ENCODE measurements around the gene CXXC5. TPM values are rescaled to one million over a fixed set of nuclear protein-coding genes. Genes with fewer than 3 reads are reported as not detected.

CXXC5 gene
- polyA plus RNA-seq, 1 of the 3 experiments (the other 2 are of a cell fraction): 47.4 TPM

DNA sequence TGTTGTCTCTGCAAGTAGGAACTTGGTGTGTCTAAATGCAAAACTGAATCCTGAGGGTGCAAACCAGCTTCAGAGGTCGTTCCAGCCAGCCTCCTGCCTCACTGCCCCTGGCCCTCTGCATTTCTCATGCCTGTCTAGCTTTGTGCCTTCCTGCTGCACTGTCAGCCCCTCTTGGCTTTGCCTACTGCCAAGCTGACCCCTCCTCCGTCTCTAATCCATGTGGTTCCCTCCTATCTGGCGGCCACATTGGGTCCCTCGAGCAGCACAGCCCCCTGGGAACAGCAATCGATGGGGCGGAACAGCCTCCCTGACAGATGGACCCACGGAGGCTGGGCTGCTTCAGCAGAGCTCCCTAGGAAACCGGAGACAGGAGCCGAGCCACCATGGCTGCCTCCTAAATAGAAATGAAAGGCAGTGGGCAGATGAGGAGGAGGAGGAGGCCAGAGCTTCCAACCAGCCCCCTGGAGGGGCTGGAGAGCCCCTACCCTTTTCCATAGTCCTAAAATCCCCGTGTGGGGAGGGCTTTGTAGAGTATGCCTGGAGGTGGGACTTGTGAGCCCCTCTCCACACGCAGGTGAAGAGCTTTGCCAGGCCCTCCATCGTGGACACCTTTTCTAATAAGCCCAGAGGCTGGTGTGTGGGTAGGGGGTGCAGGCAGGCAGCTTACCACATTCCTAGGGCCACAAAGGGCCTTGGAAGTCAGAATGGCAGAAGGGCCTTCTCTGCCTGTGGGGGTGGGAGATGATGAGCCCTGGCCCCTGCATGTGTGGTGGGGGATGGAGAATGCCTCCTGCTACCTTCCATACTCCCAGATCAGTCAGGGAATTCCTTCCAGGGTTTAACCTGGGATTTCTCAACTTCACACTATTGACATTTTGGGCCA lies 9.2 kb upstream of the CXXC5 start:
- Histone ChIP-seq H3F3A (replicated peaks; ENCODE audit: insufficient read depth) (peaks cover 30% of the 10 kb centered on the region), H4K20me1 (ENCODE audit: insufficient read depth) (no peaks in the 10 kb centered on the region; the same call in 1 of the 2 replicates), H3K9ac (no peak overlapping the region), H3K9me3 (no peaks in the 10 kb centered on the region), H3K4me3 (ENCODE audit: low read depth in 2 of 2, low read length in 1 of 2) (no peak overlapping the region), H3K36me3 (replicated peaks in 1 of 2; ENCODE audit: control insufficient read depth in 1 of 2, insufficient read depth in 2 of 2, low read length in 1 of 2) (no peaks in the 10 kb centered on the region), H3K27me3 (ENCODE audit: insufficient read depth) (no peaks in the 10 kb centered on the region), H3K4me1 (ENCODE audit: control insufficient read depth in 1 of 2, insufficient read depth in 2 of 2, low read depth in 1 of 2, low read length in 1 of 2) (peaks cover 45 to 66% of the 10 kb centered on the region in 2 experiments), H3K4me2 (peak overlapping the region; percentile 87; the same call in 1 of the 2 replicates), H3K9me2 (no peaks in the 10 kb centered on the region), H3K79me2 (ENCODE audit: insufficient read depth) (peaks cover 28% of the 10 kb centered on the region; the same call in 1 of the 2 replicates), H2AFZ (ENCODE audit: low read depth) (no peak overlapping the region), H3K27ac (ENCODE audit: low read depth in 2 of 2, low read length in 1 of 2) (peak overlapping the region; percentile 83 to 99)
- TF ChIP-seq NFIC (IDR thresholded peaks at IDR 0.05; ENCODE audit: borderline replicate concordance) (no peak), SMC3 (IDR thresholded peaks at IDR 0.05; ENCODE audit: low read depth, low read length) (no peak), YY1 (IDR thresholded peaks at IDR 0.05; ENCODE audit: low read depth) (no peak), CHD2 (IDR thresholded peaks at IDR 0.05; ENCODE audit: low read length, partially characterized antibody) (no peak), MXI1 (IDR thresholded peaks at IDR 0.05; ENCODE audit: low read depth, low read length) (no peak), EZH2phosphoT487 (IDR thresholded peaks at IDR 0.05; ENCODE audit: borderline replicate concordance, low read depth) (no peak), FOXJ3 (CRISPR knock-in tag; IDR thresholded peaks at IDR 0.05) (no peak), RAD21 (IDR thresholded peaks at IDR 0.05; ENCODE audit: low read length) (no peak), TCF12 (IDR thresholded peaks at IDR 0.05) (no peak), RCOR1 (IDR thresholded peaks at IDR 0.05; ENCODE audit: low read length) (no peak), TEAD4 (IDR thresholded peaks at IDR 0.05; ENCODE audit: borderline replicate concordance, insufficient read depth) (no peak), JUND (IDR thresholded peaks at IDR 0.05) (no peak), ZBTB33 (IDR thresholded peaks at IDR 0.05; ENCODE audit: borderline replicate concordance, low read depth) (no peak), POLR2AphosphoS5 (IDR thresholded peaks at IDR 0.05; ENCODE audit: low read depth, low read length) (no peak)
- TF ChIP-seq, protein P1, sequence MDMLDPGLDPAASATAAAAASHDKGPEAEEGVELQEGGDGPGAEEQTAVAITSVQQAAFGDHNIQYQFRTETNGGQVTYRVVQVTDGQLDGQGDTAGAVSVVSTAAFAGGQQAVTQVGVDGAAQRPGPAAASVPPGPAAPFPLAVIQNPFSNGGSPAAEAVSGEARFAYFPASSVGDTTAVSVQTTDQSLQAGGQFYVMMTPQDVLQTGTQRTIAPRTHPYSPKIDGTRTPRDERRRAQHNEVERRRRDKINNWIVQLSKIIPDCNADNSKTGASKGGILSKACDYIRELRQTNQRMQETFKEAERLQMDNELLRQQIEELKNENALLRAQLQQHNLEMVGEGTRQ (IDR thresholded peaks at IDR 0.05; ENCODE audit: borderline replicate concordance, low read depth, low read length): no peak
- TF ChIP-seq, protein P2, sequence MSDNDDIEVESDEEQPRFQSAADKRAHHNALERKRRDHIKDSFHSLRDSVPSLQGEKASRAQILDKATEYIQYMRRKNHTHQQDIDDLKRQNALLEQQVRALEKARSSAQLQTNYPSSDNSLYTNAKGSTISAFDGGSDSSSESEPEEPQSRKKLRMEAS (IDR thresholded peaks at IDR 0.05; ENCODE audit: low read depth): no peak
- TF ChIP-seq, protein P3, sequence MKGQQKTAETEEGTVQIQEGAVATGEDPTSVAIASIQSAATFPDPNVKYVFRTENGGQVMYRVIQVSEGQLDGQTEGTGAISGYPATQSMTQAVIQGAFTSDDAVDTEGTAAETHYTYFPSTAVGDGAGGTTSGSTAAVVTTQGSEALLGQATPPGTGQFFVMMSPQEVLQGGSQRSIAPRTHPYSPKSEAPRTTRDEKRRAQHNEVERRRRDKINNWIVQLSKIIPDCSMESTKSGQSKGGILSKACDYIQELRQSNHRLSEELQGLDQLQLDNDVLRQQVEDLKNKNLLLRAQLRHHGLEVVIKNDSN (IDR thresholded peaks at IDR 0.05; ENCODE audit: borderline replicate concordance, low read depth): no peak
- peak; percentile 59 for DNase-seq
- CTCF ChIA-PET: interaction anchor here (2.8 to 22.4 kb wide), 7 partner anchors 10 to 128 kb away, joined by 14 to 627 read pairs (median 177); partner anchors contain the start of gene CXXC5
- WGBS (ENCODE audit: low lambda C conversion rate): 84% methylated on average over 11 of the region's 12 CpGs
- POLR2A ChIA-PET: interaction anchor here (0.8 to 5.4 kb wide), 9 partner anchors 10 to 108 kb away, joined by 3 to 130 read pairs (median 9); partner anchors contain the start of gene CXXC5
